GM12878 (cell line): Measurements from ENCODE around the gene LRP1. TPM values are rescaled to one million over a fixed set of nuclear protein-coding genes. Genes with fewer than 3 reads are reported as not detected.
A peak's percentile ranks its signal among the peaks of the same experiment; 100 is the strongest.

Experiments used
- BACH1 ChIP-seq: fragments of 450-650 bp; IDR thresholded peaks from 2 replicates; pipeline ENCODE4 v1.6.1; 2017; ENCODE audit warnings: mild to moderate bottlenecking, borderline replicate concordance
- BCL3 ChIP-seq: IDR thresholded peaks from 2 replicates; pipeline ENCODE4 v1.6.1; 2011; ENCODE audit warnings: borderline replicate concordance, low read depth, mild to moderate bottlenecking, moderate library complexity, low read length; ENCODE audit not compliant: insufficient read depth, poor library complexity, severe bottlenecking
- BMI1 ChIP-seq: fragments of 450-650 bp; IDR thresholded peaks from 2 replicates; pipeline ENCODE4 v1.6.1; 2016; ENCODE audit warnings: mild to moderate bottlenecking, moderate library complexity, borderline replicate concordance
- CBX5 ChIP-seq: sonication (generic); IDR thresholded peaks from 2 replicates; pipeline ENCODE4 v1.6.1; 2016; ENCODE audit warnings: low read depth, moderate library complexity, mild to moderate bottlenecking, inconsistent platforms
- CHD4 ChIP-seq: fragments of 200-600 bp; sonication (generic); IDR thresholded peaks from 2 replicates; pipeline ENCODE4 v1.6.1; 2016; ENCODE audit warnings: mild to moderate bottlenecking
- CREB1 ChIP-seq: IDR thresholded peaks from 2 replicates; pipeline ENCODE4 v1.6.1; 2012; ENCODE audit warnings: low read depth, mild to moderate bottlenecking, inconsistent platforms
- CTCF ChIP-seq, 3 experiments: IDR thresholded peaks in 2 of 3; conservative IDR thresholded peaks in 1 of 3; 2 replicates each; pipeline ENCODE4 v1.5.1; 2011; ENCODE audit warnings: low read depth in 3 of 3, low read length in 3 of 3, mild to moderate bottlenecking in 3 of 3, control low read depth in 2 of 3, moderate library complexity in 2 of 3, inconsistent platforms in 1 of 3, mixed read lengths in 1 of 3; ENCODE audit not compliant: control insufficient read depth in 2 of 3, insufficient read depth in 1 of 3; ENCODE audit errors: extremely low read depth in 1 of 3
- E2F8 ChIP-seq: fragments of 450-650 bp; IDR thresholded peaks from 2 replicates; pipeline ENCODE4 v1.6.1; 2018; ENCODE audit warnings: mild to moderate bottlenecking, low read depth, moderate library complexity; ENCODE audit not compliant: partially characterized antibody
- GATAD2B ChIP-seq: fragments of 450-650 bp; conservative IDR thresholded peaks from 2 replicates; pipeline ENCODE4 v1.6.1; 2017; ENCODE audit warnings: low read depth, mild to moderate bottlenecking, moderate library complexity
- HDAC2 ChIP-seq: fragments of 200-600 bp; sonication (generic); IDR thresholded peaks from 2 replicates; pipeline ENCODE4 v1.6.1; 2017
- IKZF1 ChIP-seq: fragments of 450-650 bp; conservative IDR thresholded peaks from 2 replicates; pipeline ENCODE4 v1.6.1; 2017; ENCODE audit warnings: antibody characterized with exemption, mild to moderate bottlenecking
- KLF5 ChIP-seq: fragments of 450-650 bp; IDR thresholded peaks from 2 replicates; pipeline ENCODE4 v1.6.1; 2014; ENCODE audit warnings: mild to moderate bottlenecking; ENCODE audit not compliant: partially characterized antibody
- MXI1 ChIP-seq: fragments of 150-350 bp; IDR thresholded peaks from 2 replicates; pipeline ENCODE4 v1.6.1; 2011; ENCODE audit warnings: low read depth, mild to moderate bottlenecking, inconsistent platforms, low read length, improper control_type of control experiment
- MYB ChIP-seq: fragments of 150-350 bp; IDR thresholded peaks from 2 replicates; pipeline ENCODE4 v1.6.1; 2014; ENCODE audit warnings: mild to moderate bottlenecking, low read depth, low read length, borderline replicate concordance
- NFIC ChIP-seq: IDR thresholded peaks from 2 replicates; pipeline ENCODE4 v1.6.1; 2012; ENCODE audit warnings: low read depth, mild to moderate bottlenecking, inconsistent platforms, low read length, moderate library complexity
- NFYA ChIP-seq: IDR thresholded peaks from 2 replicates; pipeline ENCODE4 v1.6.1; 2011; ENCODE audit warnings: low read depth, mild to moderate bottlenecking, low read length, improper control_type of control experiment, borderline replicate concordance
- PBX3 ChIP-seq: IDR thresholded peaks from 2 replicates; pipeline ENCODE4 v1.6.1; 2011; ENCODE audit warnings: mild to moderate bottlenecking, low read depth, low read length, moderate library complexity; ENCODE audit not compliant: insufficient replicate concordance
- POLR2A ChIP-seq: IDR thresholded peaks from 2 replicates; pipeline ENCODE4 v1.6.1; 2011; ENCODE audit warnings: low read depth, mild to moderate bottlenecking, low read length
- RAD21 ChIP-seq: IDR thresholded peaks from 2 replicates; pipeline ENCODE4 v1.6.1; 2011; ENCODE audit warnings: mild to moderate bottlenecking, low read depth, low read length, moderate library complexity; ENCODE audit not compliant: insufficient read depth
- RB1 ChIP-seq: fragments of 450-650 bp; formaldehyde crosslinking; IDR thresholded peaks from 2 replicates; pipeline ENCODE4 v1.6.1; 2017; ENCODE audit warnings: mild to moderate bottlenecking, borderline replicate concordance
- STAT1 ChIP-seq: fragments of 450-650 bp; conservative IDR thresholded peaks from 2 replicates; pipeline ENCODE4 v1.6.1; 2014; ENCODE audit warnings: antibody characterized with exemption, mild to moderate bottlenecking
- TARDBP ChIP-seq: IDR thresholded peaks from 2 replicates; pipeline ENCODE4 v1.6.1; 2016; ENCODE audit warnings: borderline replicate concordance
- WRNIP1 ChIP-seq: IDR thresholded peaks from 2 replicates; pipeline ENCODE4 v1.6.1; 2011; ENCODE audit warnings: low read depth, low read length, improper control_type of control experiment, borderline replicate concordance
- ZNF384 ChIP-seq: IDR thresholded peaks from 2 replicates; pipeline ENCODE4 v1.6.1; 2012; ENCODE audit warnings: low read depth, mild to moderate bottlenecking, low read length, improper control_type of control experiment, borderline replicate concordance
- polyA plus RNA-seq, 11 experiments: library from polyadenylated mRNA; depleted of rRNA in 4 of 11; unstranded in 6 of 11; stranded (reverse) in 5 of 11; fragments of >200 nt; fragmentation: Nextera tagmentation in 4 of 11; fragmentation: Illumina TruSeq in 1 of 11; extraction: Ambion mirVana in 4 of 11; extraction: Trizol in 1 of 11; gene quantifications; 1 replicate in 1 of 11; 2 replicates in 10 of 11; pipeline versions ENCODE4 v1.2.1 to v1.2.3, GENCODE V29; 2011 to 2016; ENCODE audit warnings: inconsistent platforms in 2 of 11, missing spikeins in 2 of 11, low read depth in 1 of 11
- total RNA-seq, 4 experiments: library from RNA; depleted of rRNA in 3 of 4; stranded (reverse); fragments of >200 nt in 3 of 4; fragmentation: Illumina TruSeq in 1 of 4; extraction: Trizol in 1 of 4; gene quantifications; 2 replicates each; pipeline versions ENCODE4 v1.2.1 to v1.2.3, GENCODE V29; 2013 to 2021

Gene LRP1
- total and polyA plus RNA-seq, 10 of the 15 experiments (the other 5 are each of a cell fraction or from before 2014, with no cell fraction given) = under 0.01 to 1.1 (median 0.20) TPM; not detected in 2

- TF ChIP-seq RAD21 = peak; percentile 84
- peak; percentile 54; the same call in 1 of the 2 replicates for TF ChIP-seq MXI1
- no peak for TF ChIP-seq PBX3
- peak; percentile 38; the same call in 1 of the 2 replicates for TF ChIP-seq RB1
- TF ChIP-seq CBX5 = no peak
- no peak for TF ChIP-seq WRNIP1
- no peak for TF ChIP-seq GATAD2B
- TF ChIP-seq NFIC = no peak
- TF ChIP-seq E2F8 = no peak
- TF ChIP-seq BCL3 = no peak
- TF ChIP-seq NFYA = no peak
- TF ChIP-seq CTCF (IDR thresholded peaks at IDR 0.05 in 2 of 3, conservative IDR thresholded peaks at IDR 0.05 in 1 of 3; ENCODE audit: control insufficient read depth in 2 of 3, extremely low read depth in 1 of 3, insufficient read depth in 1 of 3, low read depth in 3 of 3, low read length in 3 of 3) = peak; percentile 94 to 97 (median 97)
- TF ChIP-seq BMI1 = no peak
- no peak for TF ChIP-seq POLR2A
- no peak for TF ChIP-seq KLF5
- no peak for TF ChIP-seq HDAC2
- 0 out of 2 replicates have a peak, but pooled peaks have one; percentile 19 for TF ChIP-seq IKZF1
- TF ChIP-seq STAT1 = no peak
- TF ChIP-seq TARDBP = no peak
- peak; percentile 92 for TF ChIP-seq ZNF384
- no peak for TF ChIP-seq BACH1
- no peak for TF ChIP-seq CHD4
- no peak for TF ChIP-seq MYB
- TF ChIP-seq CREB1 = no peak
These were observed 84.9 kb downstream of the LRP1 start (continued) for GRCh38 chr12:57213058-57213715.
